ENCODE measurements around the gene SLC22A23. TPM values are rescaled to one million over a fixed set of nuclear protein-coding genes. Genes with fewer than 3 reads are reported as not detected.

The SLC22A23 gene, protein sequence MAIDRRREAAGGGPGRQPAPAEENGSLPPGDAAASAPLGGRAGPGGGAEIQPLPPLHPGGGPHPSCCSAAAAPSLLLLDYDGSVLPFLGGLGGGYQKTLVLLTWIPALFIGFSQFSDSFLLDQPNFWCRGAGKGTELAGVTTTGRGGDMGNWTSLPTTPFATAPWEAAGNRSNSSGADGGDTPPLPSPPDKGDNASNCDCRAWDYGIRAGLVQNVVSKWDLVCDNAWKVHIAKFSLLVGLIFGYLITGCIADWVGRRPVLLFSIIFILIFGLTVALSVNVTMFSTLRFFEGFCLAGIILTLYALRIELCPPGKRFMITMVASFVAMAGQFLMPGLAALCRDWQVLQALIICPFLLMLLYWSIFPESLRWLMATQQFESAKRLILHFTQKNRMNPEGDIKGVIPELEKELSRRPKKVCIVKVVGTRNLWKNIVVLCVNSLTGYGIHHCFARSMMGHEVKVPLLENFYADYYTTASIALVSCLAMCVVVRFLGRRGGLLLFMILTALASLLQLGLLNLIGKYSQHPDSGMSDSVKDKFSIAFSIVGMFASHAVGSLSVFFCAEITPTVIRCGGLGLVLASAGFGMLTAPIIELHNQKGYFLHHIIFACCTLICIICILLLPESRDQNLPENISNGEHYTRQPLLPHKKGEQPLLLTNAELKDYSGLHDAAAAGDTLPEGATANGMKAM
- total RNA-seq = 10 to 100 TPM in 3 of 4 donors, 1 to 10 TPM in 1; 9.0 to 25.1 (median 13.9) TPM

DNA sequence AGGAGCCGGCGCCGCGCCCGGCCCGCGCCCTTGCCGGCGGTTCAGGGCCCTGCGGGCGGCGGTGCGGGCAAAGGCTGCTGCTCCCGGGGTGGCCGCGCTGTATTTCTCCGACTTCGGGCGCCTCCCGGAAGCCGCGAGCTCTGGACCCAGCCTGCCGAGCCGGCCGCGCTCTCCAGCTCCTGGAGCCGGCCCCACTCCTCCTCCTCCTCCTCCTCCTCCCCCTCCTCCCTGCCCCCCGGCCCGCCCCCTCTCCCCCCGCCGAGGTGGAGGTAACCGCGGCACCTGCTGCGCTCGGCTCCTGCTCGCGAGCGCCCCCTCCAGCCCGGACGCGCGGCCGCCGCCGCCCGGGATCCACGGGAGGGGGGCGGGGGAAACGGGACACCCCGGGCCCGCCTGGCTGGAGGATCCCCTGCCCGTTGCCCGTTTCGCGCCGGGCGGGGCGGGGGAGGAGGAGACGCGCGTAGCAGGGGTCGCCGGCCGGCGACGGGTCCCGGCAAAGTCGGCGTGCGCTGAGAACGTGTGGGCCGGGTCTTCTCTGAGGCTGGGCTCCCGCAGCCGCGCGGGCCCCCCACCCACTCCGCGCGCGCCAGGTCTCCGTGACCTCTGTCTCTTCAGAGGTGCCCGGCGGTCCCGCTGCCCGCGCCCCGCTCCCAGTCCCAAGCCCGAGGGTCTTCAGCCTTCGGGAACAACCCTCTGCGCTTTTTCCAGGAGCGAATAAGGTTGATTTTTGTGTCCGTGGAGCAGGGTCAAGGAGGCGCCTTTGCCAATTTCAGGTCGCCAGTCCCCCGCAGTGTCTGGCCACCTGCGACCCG lies at the start of gene SLC22A23:
TSS of gene SLC22A23 (minus strand) at position 153 of the 812 bp plus-strand sequence. CDS start 491 bp downstream, outside the sequence.
- TF ChIP-seq, protein P1, sequence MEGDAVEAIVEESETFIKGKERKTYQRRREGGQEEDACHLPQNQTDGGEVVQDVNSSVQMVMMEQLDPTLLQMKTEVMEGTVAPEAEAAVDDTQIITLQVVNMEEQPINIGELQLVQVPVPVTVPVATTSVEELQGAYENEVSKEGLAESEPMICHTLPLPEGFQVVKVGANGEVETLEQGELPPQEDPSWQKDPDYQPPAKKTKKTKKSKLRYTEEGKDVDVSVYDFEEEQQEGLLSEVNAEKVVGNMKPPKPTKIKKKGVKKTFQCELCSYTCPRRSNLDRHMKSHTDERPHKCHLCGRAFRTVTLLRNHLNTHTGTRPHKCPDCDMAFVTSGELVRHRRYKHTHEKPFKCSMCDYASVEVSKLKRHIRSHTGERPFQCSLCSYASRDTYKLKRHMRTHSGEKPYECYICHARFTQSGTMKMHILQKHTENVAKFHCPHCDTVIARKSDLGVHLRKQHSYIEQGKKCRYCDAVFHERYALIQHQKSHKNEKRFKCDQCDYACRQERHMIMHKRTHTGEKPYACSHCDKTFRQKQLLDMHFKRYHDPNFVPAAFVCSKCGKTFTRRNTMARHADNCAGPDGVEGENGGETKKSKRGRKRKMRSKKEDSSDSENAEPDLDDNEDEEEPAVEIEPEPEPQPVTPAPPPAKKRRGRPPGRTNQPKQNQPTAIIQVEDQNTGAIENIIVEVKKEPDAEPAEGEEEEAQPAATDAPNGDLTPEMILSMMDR (IDR thresholded peaks at IDR 0.05; ENCODE audit: low read depth) = no peak

DNA sequence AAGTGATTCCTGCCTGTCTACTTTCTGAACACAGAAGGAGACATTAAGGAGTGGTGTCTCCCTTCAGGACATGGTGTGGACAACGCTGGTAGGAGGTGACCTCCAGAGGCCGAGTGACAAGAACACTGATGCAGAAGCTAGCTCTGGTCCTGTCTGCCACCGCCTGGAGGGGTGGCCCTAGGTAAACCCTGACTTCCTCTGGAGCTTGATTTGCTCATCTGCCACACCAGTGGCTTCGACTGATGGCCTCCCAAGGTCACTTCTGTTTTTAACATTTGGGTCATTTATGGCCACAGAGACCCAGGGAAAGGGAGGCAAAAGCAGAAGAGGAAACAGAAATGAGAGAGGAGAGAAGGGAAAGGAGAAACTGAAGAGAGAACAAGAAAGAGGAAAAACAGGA lies 49.4 kb upstream of the SLC22A23 start:
- TF ChIP-seq, protein P1 (IDR thresholded peaks at IDR 0.05; ENCODE audit: low read depth) = no peak

DNA sequence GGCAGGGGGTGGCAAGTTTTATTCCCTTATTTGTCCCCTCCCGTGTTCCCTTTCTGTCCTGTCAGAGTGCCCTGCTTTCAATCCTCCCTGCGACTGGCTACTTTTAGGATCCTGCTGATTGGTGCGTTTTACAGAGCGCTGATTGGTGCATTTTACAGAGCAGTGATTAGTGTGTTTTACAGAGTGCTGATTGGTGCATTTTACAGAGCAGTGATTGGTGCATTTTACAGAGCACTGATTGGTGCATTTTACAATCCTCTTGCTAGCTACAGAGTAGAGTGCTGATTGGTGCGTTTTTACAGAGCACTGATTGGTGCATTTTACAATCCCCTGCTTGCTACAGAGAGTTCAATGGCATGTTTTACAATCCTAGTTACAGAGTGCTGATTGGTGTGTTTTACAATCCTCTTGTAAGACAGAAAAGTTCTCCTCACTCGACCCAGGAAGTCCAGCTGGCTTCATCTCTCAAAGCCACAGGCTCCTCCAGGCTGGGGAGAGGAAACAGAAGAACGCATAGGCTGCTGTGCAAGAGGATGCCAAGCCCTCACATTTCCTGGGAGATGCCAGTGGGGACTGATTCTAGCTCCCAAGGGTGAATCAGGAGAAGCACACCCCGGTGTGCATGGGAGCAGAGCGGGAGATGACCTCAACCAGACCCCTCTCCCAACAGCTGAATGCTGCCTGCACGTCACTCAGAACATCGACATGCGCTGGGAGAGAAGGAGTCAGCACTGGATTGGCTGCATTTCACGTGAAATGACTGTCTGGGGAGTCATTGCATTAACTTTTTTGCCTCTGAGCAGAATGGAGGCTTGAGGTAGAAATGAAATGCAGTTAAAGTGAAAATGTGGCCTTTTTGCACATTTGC lies 48.3 kb upstream of the SLC22A23 start:
- TF ChIP-seq, protein P1 (IDR thresholded peaks at IDR 0.05; ENCODE audit: low read depth) = no peak

DNA sequence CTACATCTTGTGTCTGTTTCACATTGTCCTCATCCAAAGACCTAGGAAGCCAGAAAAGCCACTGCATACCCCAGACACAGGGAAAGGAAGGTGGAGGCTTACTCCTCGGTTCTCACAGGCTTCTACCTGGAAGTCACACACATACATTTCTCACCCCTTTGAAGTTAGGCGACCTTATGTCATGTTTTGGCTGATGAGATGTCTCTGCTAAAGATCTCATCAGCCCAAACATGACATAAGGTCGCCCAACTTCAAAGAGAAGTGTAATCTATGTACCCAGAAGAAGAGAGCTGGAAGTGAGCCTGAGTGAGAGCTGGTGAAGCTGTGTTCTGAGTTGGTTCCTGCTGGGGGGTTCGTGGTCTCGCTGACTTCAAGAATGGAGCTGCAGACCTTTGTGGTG lies 47.5 kb upstream of the SLC22A23 start:
- TF ChIP-seq, protein P1 (IDR thresholded peaks at IDR 0.05; ENCODE audit: low read depth) = no peak

DNA sequence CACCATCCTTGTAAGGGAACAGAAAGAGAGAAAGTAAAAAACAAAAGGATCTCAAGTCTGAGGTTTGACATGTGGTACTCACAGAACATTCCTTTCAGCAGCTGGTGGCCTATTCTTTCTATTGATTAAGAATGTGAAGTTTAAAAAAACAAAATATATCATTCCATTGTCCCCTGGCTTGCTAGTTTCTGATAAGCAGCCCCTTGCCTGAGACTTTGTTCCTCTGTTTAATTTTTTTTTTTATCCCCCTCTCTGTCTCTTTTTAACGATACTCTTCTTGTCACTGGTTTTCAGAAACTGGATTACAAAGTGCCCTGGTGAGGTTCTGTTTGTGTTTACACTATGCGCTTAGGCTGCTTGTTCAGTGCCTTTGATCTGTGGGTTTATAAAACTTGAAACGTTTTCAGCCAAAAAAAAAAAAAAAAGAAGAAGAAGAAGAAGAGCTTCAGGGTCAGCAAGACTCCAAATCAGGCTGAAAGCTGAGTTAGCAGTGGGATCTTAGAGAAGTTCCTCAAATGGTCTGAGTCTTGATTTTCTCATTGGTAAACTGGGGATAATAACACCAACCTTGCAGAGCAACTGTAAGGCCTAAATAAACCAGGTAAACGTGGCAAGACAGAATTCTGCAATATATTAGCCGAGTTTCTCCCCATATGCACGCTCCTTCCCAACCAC lies 45.1 kb upstream of the SLC22A23 start:
- TF ChIP-seq, protein P1 (IDR thresholded peaks at IDR 0.05; ENCODE audit: low read depth) = no peak

DNA sequence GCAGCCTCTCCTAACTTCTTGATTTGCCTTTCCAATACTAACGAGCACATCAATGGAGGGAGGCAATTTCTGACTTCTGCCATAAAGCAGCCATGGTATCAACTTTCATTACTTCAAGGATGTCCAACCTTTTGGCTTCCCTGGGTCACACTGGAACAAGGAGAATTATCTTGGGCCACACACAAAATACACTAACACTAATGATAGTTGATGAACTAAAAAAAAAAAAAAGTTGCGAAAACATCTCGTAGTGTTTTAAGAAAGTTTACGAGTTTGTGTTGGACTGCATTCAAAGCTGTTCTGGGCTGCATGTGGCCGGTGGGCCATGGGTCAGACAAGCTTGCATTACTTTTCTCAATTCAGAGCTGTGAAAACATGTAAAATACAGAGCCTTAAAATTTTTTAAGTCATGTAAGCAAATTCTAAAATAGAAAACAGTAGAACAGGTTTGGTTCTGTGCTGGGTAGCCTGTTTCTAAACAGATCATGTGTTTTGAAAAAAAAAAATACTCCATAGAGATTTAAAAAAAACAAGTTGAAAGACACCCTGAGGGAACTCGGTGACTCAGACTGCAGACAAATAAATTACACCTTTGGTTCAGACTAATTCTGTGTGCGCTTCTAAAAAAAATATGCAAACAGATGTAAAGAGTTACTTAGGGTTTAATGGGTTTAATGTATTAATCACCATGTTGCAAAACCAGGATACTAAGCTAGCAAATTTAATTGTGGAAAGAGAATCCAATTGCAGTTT lies 43.6 kb upstream of the SLC22A23 start:
- TF ChIP-seq, protein P1 (IDR thresholded peaks at IDR 0.05; ENCODE audit: low read depth) = no peak
